Measurements from ENCODE around the gene QRICH2. TPM values are rescaled to one million over a fixed set of nuclear protein-coding genes. Genes with fewer than 3 reads are reported as not detected.

QRICH2 gene
- total RNA-seq, 1 donor from 2014 or later = 10.6 TPM

GRCh38 chr17:76238847-76239537 lies 69.1 kb downstream of the QRICH2 start:
- no peaks in the 10 kb centered on the region for H3K9me3 ChIP-seq
- no peaks in the 10 kb centered on the region for H3K27me3 ChIP-seq
- H3K27ac ChIP-seq = no peak overlapping the region
- no peak for TF ChIP-seq CTCF (IDR thresholded peaks at IDR 0.05)
- peak overlapping the region; percentile 59 to 78 for H3K4me3 ChIP-seq
- no peak for DNase-seq (ENCODE audit: low spot score in 2 of 2)
- intact Hi-C loops (cut with DNase I) = no loop called here
- H3K36me3 ChIP-seq = no peaks in the 10 kb centered on the region
- peaks cover 3 to 11% of the 10 kb centered on the region in 2 donors for H3K4me1 ChIP-seq

GRCh38 chr17:76237859-76238313 lies 70.2 kb downstream of the QRICH2 start:
- TF ChIP-seq CTCF (IDR thresholded peaks at IDR 0.05) = no peak
- DNase-seq (ENCODE audit: low spot score in 2 of 2) = no peak
- Histone ChIP-seq H3K27ac (no peak overlapping the region), H3K4me3 (no peak overlapping the region), H3K36me3 (no peaks in the 10 kb centered on the region), H3K9me3 (no peaks in the 10 kb centered on the region), H3K4me1 (peaks cover 3 to 11% of the 10 kb centered on the region in 2 donors), H3K27me3 (no peaks in the 10 kb centered on the region)
- intact Hi-C loops (cut with DNase I) = no loop called here

GRCh38 chr17:76236603-76237002 lies 71.5 kb downstream of the QRICH2 start:
- no peaks in the 10 kb centered on the region for H3K9me3 ChIP-seq
- H3K36me3 ChIP-seq = no peaks in the 10 kb centered on the region
- DNase-seq (ENCODE audit: low spot score in 2 of 2) = no peak
- peaks cover 3 to 10% of the 10 kb centered on the region in 2 donors for H3K4me1 ChIP-seq
- H3K4me3 ChIP-seq = no peak overlapping the region
- intact Hi-C loops (cut with DNase I) = no loop called here
- H3K27ac ChIP-seq = no peak overlapping the region
- no peaks in the 10 kb centered on the region for H3K27me3 ChIP-seq
- TF ChIP-seq CTCF (IDR thresholded peaks at IDR 0.05) = no peak

- Histone ChIP-seq H3K9me3 (no peaks in the 10 kb centered on the region), H3K27me3 (no peaks in the 10 kb centered on the region), H3K27ac (no peak overlapping the region), H3K4me3 (no peak overlapping the region), H3K36me3 (no peaks in the 10 kb centered on the region), H3K4me1 (peaks cover 3 to 7% of the 10 kb centered on the region in 2 donors)
- no peak for TF ChIP-seq CTCF (IDR thresholded peaks at IDR 0.05)
- DNase-seq (ENCODE audit: low spot score in 2 of 2) = no peak
- intact Hi-C loops (cut with DNase I) = no loop called here
Measured at GRCh38 chr17:76235883-76236282, 72.2 kb downstream of the QRICH2 start.

- Histone ChIP-seq H3K9me3 (no peaks in the 10 kb centered on the region), H3K27ac (no peak overlapping the region), H3K27me3 (no peaks in the 10 kb centered on the region), H3K4me1 (no peaks in the 10 kb centered on the region), H3K4me3 (no peak overlapping the region), H3K36me3 (no peaks in the 10 kb centered on the region)
- intact Hi-C loops (cut with DNase I) = no loop called here
- TF ChIP-seq CTCF (IDR thresholded peaks at IDR 0.05) = no peak
- DNase-seq (ENCODE audit: low spot score in 2 of 2) = no peak
Measured at GRCh38 chr17:76234354-76234679, 73.8 kb downstream of the QRICH2 start.
